RKO (cell line): Measurements from ENCODE around the gene XKR7.
"Not testable (repeated sequence)": the region's sequence is repeated elsewhere in the genome, so short reads cannot be mapped to it uniquely, and the experiment has no call there.

ENCODE experiments used
- DNase-seq: peaks from one replicate; pipeline ENCODE4 v3.0.0-alpha.2; 2016; ENCODE audit warnings: low spot score

The XKR7 gene, protein sequence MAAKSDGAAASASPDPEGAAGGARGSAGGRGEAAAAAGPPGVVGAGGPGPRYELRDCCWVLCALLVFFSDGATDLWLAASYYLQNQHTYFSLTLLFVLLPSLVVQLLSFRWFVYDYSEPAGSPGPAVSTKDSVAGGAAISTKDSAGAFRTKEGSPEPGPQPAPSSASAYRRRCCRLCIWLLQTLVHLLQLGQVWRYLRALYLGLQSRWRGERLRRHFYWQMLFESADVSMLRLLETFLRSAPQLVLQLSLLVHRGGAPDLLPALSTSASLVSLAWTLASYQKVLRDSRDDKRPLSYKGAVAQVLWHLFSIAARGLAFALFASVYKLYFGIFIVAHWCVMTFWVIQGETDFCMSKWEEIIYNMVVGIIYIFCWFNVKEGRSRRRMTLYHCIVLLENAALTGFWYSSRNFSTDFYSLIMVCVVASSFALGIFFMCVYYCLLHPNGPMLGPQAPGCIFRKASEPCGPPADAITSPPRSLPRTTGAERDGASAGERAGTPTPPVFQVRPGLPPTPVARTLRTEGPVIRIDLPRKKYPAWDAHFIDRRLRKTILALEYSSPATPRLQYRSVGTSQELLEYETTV

DNA sequence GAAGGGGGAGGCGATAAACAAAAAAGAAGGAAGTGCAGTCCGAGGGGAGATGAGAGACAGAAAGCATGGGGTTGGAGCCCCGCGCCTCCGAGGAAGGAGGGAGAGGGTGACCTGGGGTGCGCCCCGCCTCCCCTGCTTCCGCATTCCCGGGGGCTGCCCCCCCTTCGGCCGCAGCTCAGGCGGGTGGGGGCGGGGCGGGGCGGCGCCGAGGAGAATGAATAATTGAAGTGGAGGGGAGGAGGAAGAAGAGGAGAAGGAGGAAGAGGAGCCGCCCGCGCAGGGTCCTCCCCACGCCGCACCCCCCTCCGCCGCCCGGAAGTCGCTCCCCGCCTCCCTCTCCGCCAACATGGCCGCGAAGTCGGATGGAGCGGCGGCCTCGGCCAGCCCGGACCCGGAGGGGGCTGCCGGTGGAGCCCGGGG, at the start of gene XKR7:
TSS of gene XKR7 (plus strand) at position 322 of the 420 bp plus-strand sequence. CDS start at position 347, 25 bp downstream.
- no peak for DNase-seq

DNA sequence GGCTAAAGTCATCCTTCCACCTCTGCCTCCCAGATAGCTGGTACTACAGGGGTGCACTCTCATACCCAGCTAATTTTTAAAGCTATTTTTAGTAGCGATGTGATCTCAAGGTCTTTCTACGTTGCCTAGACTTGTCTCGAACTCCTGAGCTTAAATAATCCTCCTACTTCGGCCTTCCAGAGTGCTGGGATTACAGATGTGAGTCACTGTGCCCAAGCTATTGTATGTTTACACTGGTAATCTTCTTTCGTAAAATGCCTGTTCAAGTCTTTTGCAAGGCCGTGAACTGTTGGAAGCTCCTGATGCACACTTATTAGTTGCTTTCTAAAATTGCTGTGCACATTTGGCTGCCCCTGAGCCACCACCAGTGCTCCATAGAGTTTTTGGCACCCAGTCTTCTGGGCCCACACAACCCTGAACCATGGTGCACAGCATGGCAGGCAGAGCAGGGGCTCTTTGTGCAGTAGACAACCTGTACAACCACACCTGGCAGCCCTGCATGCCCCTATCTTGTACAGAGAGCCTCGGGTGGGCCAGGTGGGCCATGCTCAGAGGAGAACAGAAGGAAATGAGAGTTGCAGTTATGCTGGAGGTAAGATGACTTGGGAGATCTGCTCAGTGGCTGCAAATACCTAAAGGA, 49.4 kb upstream of the XKR7 start:
- DNase-seq, result no peak

DNA sequence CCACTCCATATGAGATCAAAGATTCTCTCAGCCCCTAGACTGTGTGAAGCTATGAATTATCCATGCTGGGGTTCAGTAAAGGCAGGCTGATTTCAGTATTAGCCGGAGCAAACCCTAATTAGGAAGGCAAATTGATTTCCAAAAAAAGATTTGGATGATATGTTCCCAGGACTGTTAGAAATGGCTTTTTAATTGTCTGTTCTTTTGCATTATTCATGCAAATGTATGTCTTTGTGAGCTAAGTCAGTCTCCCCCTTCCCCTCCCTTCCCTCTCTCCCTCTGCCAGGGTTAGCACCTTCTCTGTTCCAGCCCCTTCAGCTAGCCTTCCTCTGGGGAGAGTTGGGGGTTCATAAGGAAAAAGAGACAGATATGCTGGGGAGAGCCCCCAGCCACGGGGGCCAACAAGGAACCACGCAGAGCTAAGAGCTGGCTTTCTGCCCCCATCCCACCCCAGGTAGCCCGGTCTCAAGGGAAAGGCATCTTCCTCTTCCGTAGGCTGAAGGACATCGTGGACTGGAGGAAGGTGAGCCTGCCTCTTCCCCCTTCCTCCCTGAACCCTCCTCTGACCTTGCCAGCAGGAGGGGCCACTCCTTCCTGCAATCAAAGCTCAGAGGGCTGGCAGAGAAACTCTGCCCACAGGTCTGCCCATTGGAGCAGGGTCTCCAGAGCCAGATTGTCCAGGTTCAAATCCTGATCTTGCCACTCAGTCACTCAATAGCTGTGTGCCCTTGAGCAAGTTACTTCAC, 48.4 kb upstream of the XKR7 start:
- DNase-seq, result no peak

DNA sequence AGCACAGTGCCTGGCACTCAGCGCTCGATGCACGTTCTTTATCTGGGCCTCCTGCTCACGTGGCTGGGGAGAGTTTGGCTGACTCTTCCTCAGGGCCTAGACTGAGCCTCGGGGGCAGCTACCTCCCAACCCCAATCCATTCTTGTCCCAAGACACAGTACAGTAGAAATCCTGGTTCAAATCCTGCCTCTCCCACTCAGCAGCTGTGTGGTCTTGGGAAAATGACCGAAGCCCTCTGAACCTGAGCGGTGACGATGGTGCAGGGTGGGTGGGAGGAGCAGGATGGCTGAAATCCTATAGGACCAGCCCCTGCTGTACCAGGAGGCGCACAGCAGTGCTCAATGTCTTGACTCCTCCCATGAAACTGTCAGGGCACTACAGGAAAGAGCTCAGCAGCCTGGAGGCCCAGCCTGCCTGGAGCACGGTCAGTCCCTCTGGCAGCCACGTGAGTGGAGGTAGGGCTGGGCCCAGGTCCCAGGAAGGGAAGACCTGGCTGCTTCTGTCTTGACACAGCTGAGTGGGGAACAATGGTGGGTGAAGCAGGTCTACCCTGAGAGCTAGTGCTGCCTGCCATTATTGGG, 47.6 kb upstream of the XKR7 start:
- no peak for DNase-seq

DNA sequence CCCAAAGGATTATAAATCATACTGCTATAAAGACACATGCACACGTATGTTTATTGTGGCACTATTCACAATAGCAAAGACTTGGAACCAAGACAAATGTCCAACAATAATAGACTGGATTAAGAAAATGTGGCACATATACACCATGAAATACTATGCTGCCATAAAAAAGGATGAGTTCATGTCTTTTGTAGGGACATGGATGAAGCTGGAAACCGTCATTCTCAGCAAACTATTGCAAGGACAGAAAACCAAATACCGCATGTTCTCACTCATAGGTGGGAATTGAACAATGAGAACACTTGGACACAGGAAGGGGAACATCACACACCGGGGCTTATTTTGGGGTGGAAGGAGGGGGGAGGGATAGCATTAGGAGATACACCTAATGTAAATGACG, 46.5 kb upstream of the XKR7 start:
- DNase-seq, result not testable (repeated sequence)

DNA sequence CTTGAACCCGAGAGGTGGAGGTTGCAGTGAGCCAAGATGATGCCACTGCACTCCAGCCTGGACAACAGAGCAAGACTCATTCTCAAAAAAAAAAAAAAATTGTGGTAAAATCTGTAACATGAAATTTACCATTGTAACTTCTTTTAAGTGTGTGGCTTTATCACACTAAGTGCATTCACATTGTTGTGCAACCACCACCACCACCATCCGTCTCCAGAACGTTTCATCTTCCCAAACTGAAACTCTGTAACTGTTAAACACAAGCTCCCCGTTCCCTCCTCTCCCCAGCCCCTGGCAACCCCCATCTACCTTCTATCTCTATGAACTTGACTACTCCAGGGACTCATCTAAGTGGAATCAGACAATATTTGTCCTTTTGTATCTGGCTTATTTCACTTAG, 45.8 kb upstream of the XKR7 start:
- DNase-seq, result no peak

DNA sequence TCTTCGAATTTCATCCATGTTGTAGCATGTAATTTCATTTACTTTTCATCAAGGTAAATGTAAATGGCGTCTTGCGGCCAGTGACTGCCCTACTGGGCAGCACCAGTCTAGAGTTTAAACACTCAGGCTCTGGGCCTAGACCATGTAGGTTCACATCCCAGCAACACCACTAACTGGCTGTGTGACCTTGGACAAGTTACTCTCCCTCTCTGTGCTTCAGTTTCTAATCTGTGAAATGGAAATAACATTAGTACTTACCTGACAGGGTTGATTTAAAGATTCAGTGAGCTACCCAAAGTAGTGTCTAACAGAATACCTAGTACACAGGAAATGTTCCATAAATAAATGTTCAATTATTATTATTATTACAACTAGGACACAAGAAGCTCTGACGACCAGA, 45.4 kb upstream of the XKR7 start:
- DNase-seq, result no peak

DNA sequence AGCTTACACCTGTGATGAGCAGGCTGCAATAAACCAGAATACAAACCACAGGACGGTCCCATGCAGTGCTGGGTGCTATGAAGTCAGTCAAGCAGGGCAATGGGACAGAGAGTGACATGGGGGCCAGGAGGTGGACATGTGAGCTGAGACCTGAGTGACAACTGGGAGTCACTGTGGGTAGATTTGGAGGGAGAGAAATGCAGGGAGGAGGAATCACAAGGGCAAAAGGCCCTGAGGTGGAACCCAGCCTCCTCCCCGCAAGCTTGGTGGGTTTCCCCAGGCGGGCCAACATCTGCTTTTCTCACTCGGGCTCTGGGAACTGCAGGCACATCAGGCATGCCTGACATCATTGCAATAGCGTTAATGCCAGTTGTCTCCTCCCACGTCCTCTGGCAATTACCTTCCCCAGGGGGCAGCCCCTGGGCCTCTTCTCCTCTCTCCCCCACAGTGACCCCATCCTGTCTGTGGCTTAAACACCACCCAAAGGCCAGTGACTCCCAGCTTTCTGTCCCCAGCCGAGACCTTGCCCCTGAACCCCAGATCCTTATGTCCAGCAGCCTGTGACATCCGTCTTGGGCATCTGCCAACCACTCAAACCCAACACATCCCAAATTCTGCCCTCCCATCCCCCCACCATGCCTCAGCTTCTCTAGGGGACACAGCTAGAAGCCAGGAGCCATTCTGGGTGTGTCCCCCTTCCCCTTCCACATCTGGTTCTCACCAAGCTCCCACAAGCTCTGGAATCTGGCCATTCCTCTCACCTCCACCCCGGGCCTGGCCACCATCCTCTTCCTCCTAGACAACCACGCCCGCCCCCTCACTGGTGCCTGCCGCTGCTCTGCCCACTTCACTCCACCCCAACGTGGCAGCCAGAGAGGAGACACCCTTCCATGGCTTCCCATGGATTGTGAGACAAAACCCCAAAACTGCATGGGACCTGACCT, 44.3 kb upstream of the XKR7 start:
- DNase-seq, result no peak

DNA sequence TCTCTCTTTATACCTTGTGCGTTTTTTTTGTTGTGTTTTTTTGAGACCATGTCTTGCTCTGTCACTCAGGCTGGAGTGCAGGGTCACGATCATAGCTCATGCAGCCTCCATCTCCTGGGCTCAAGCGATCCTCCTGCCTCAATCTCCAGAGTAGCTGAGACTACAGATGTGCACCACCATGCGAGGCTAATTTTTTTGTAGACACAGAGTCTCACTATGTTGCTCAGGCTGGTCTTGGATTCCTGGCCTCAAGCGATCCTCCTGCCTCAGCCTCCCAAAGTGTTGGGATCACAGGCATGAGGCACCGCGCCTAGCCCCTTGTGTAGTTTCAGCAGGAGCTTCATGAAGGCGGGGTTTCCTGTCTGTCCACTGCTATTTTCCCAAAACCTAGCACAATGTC, 43.4 kb upstream of the XKR7 start:
- no peak for DNase-seq

DNA sequence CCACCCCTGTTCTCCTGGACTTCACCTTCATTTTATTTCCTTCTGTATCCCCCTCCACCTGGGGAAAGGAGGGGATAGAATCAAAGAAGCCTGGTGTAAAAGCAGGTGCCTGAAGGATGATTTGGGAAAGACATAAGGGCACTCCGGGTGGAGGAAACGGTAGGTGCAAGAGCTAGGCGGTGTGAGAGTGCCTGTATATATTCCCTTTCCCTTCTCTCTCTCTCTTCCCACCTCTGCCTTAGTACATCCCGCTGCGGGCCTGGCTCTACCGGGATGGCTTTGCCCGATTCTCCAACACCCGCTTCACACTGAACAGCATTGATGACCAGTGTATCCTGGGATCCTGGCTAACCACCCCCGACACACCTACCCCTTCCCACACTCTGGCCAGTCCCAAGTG, 42.3 kb upstream of the XKR7 start:
- DNase-seq, result no peak

DNA sequence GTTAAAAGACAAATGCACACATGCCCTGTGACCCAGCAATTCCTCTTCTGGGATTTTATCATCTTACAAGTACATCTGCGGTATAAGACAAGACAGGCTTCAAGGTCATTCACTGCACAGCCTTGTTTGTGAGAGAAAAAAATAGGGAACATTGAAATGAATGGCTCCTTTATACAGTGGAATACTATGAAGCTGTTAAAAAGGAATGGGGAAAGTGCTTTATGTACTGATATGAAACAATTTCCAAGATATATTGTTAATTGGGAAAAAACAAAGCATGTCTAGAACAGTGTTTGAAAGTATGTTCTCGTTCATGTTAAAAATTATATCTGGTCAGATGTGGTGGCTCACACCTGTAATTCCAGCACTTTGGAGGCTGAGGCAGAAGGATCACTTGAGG, 41.5 kb upstream of the XKR7 start:
- no peak for DNase-seq

DNA sequence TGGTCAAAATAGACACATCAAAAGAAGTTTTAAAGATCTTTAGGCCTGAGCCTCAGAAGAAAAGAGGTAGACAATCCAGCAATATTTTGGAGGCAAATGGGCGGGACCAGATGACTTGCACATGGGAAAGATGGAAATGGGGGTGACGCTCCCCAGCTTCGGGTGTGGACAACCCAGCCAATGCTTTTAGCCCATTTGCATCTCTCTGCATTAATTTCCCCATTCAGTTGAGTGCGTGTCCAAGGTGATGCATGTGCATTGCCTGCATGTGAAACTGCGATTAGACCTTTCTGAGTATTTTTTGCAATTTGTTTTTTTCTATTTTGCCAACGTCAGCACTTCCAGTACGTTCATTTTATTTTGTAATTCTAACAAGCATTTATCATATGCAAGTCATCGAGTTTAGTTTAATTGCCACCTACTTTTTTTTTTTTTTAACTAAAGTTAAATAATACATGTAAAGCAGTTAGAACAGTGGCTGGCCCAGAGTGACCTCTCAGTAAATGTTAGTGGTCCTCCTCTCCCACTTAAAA, 40.3 kb upstream of the XKR7 start:
- no peak for DNase-seq

DNA sequence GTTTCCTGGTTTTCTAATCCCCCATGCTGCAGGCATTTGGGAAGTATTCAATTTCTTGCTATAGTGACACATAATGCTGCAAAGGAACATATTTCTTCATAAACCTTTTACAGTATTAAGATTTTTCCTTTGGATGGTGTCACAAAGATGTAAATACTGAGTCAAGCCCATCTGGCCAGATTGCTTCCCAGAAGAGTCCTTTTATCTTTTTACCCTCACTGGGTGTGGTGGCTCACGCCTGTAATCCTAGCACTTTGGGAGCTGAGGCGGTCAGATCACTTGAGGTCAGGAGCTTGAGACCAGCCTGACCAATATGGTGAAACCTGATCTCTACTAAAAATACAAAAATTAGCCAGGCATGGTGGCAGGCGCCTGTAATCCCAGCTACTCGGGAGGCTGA, 38.3 kb upstream of the XKR7 start:
- not testable (repeated sequence) for DNase-seq

DNA sequence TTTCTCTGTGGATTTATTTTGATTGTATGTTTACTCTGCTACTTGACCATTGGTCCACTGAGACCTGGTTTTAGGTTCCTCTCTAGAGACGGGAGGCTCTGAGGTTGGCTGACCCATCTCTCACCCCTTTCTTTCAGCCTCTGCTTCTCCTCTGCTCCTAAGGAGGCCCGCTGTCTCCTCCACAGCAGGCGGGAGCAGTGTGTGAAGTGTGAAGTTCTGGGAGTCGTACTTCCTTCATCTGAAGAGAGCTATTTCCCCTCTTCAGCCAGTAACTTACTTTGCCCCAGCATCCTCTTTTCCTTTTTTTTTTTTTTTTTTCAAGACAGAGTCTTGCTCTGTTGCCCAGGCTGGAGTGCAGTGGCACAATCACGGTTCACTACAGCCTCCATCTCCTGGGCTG, 37.2 kb upstream of the XKR7 start:
- DNase-seq, result no peak

DNA sequence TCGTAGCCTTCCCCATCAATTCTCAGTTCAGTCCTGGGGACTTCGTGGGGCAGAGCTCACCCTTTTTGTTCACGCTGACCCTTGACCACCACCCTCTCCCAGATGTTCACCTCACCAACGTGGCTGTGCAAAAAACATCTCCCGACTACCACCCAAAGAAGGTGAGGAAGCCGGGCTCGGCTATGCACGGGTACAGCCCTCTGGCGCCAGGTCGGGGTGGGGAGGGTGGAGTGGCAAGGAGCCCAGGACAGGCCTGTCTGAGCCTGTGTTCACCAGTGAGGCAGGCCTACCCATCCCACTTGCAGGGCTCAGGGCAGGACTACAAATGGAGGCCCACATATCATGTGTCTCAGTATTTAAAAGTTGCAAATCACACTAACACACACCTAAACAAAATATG, 34.3 kb upstream of the XKR7 start:
- DNase-seq, result no peak

DNA sequence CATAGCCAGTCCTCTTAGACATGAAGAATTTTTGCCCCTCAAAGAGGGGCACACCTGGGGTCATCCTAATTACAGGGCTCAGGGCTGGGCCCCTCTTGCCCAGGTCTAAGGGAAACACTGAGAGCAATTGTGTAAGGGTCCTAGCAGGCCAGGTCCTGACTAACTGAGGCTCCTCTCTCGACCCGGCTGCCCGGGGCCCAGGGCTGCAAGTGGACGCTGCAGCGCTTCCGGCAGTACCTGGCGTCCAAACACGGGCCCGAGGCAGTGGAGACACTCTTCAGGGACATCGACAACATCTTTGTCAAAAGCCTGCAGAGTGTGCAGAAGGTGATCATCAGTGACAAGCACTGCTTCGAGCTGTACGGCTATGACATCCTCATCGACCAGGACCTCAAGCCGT, 33.5 kb upstream of the XKR7 start:
- DNase-seq, result no peak

DNA sequence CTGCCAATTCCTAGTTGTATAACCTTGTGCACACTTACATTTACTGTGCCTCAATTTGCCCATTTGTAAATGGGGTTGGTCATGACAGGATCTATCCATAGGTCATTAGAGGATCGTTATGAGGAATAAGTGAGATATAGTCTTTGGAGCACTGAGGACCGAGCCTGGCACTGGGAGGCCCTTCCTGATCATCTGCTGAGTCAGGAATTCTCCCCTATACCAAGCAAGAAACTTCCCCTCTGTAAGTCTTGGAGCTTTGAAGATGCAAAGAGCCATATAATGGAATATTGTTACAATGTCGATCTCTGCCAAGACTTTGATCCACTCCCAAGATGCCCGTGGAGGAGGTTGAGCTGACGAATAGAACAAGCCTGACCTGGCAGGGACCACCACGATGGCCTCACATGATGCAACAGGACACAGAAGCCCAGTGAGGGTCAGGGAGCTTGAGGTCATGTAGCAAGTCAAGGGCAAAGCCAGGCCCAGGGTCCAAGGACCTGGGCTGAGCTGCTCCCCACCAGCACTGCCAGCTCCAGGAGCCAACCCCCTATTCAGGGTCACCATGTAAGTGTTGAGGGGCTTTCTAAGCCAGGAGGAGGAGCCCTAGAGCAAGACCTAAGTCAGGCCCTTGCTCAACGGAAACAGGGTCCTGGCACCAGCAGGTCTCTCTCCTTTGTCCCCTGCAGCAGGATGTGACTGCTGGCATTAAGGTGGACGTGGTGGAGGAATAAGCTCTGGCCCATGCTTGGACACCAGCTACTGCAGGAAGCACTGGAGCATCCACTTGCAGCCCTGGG, 32.8 kb upstream of the XKR7 start:
- DNase-seq, result no peak

DNA sequence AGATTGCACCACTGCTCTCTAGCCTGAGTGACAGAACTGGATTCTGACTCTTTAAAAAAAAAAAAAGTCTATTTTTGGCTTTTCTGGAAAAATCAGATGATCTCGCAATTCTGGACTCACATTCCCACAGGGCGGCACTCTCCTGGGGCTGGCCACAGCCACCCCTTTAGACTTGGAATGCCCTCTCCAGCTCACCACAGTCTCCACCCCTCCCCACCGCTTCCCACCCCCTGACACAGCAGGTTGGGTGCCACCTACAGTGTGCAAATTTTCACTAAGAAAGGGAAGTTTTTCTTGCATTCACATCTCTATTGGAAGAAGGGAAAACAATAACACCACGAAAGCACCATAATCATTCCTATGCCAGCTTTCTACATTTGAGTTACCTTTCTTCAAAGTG, 31.5 kb upstream of the XKR7 start:
- DNase-seq, result no peak

DNA sequence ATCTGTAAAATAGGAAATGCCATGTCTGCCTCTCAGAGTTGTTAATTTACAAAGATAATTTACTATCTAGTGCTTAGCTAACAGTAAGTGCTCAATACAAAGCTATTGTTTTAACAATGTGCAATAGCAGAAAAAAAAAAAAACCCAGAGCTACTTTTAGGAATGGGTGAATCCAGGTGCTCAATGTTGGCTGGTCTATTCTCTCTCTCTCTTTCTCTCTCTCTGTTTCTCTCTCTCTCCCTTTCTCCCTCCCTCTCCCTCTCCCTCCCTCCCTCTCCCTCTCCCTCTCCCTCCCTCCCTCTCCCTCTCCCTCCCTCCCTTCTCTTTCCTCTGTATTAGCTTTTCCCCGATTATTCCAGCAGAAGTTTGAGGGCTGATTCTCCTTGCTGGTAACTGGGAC, 30.1 kb upstream of the XKR7 start:
- DNase-seq, result no peak

DNA sequence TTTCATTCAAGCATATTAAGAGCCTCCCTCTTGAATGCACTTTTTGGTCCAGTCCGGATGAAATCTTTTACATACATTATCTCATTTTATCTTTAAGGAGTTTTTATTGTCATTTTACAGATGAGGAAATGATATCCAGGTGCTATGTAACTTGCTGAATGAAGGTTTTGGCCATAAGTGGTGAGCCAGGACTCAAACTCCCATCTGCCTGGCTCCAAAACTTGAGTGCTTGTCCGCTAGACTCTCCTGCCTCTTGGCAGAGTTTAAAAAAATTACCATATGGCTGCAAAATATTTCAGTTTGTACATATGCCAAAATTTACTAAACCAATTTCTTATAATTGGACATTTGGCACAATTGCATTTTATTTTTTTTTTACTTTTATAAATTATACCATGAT, 28.3 kb upstream of the XKR7 start:
- no peak for DNase-seq
